HFFc6 (cell line): Measurements from ENCODE around the gene SGCB. TPM values are rescaled to one million over a fixed set of nuclear protein-coding genes. Genes with fewer than 3 reads are reported as not detected.

Experiments used
- DNase-seq: peaks from one replicate; pipeline ENCODE4 v3.0.0-alpha.2; 2018
- H3K27ac Mint-ChIP-seq: 2 replicates; pipeline ENCODE4 v1.8.0; 2020; ENCODE audit warnings: mild to moderate bottlenecking, mixed read lengths
- H3K27me3 Mint-ChIP-seq: 2 replicates; pipeline ENCODE4 v1.8.0; 2021; ENCODE audit warnings: mild to moderate bottlenecking, moderate library complexity, mixed read lengths; ENCODE audit not compliant: insufficient read depth
- H3K36me3 Mint-ChIP-seq: 2 replicates; pipeline ENCODE4 v1.8.0; 2021; ENCODE audit warnings: low read depth, mixed read lengths
- H3K4me1 Mint-ChIP-seq: 2 replicates; pipeline ENCODE4 v1.8.0; 2020; ENCODE audit warnings: low read depth, mixed read lengths
- H3K4me3 Mint-ChIP-seq: 2 replicates; pipeline ENCODE4 v1.8.0; 2020; ENCODE audit warnings: mild to moderate bottlenecking, moderate library complexity, mixed read lengths
- H3K9me3 Mint-ChIP-seq: 2 replicates; pipeline ENCODE4 v1.8.0; 2020; ENCODE audit warnings: mild to moderate bottlenecking, mixed read lengths
- CTCF ChIP-seq: fragments of 200-600 bp; sonication (generic); IDR thresholded peaks from 2 replicates; pipeline ENCODE4 v1.5.0; 2021; ENCODE audit warnings: antibody characterized with exemption, mild to moderate bottlenecking
- total RNA-seq, 6 experiments: library from RNA; stranded (reverse); fragmentation: NEBNext Ultra II Directional; extraction: Animal tissue kit (Norgen Biotek cat#: 25700); gene quantifications; 2 replicates in 1 of 6; 3 replicates in 5 of 6; pipeline ENCODE4 v1.2.3, GENCODE V29; 2021

The SGCB gene
- total RNA-seq, 6 experiments from 2014 or later = 93.0 to 117 (median 110) TPM

- Mint-ChIP-seq H3K9me3 (no peaks in the 10 kb centered on the region), H3K36me3 (no peaks in the 10 kb centered on the region), H3K4me3 (no peak overlapping the region), H3K27ac (no peak overlapping the region), H3K27me3 (peaks cover 4% of the 10 kb centered on the region), H3K4me1 (no peaks in the 10 kb centered on the region)
- no peak for TF ChIP-seq CTCF
- no peak for DNase-seq
These were observed 33.9 kb upstream of the SGCB start for GRCh38 chr4:52071791-52072546.

GRCh38 chr4:52069571-52069970 is 31.5 kb upstream of the SGCB start:
- Mint-ChIP-seq H3K27ac (no peak overlapping the region), H3K4me1 (no peaks in the 10 kb centered on the region), H3K9me3 (no peaks in the 10 kb centered on the region), H3K27me3 (peaks cover 4% of the 10 kb centered on the region), H3K36me3 (no peaks in the 10 kb centered on the region), H3K4me3 (no peak overlapping the region)
- DNase-seq = no peak
- no peak for TF ChIP-seq CTCF

GRCh38 chr4:52059372-52059771 is 21.3 kb upstream of the SGCB start:
- Mint-ChIP-seq H3K9me3 (no peaks in the 10 kb centered on the region), H3K4me1 (peaks cover 6% of the 10 kb centered on the region), H3K4me3 (no peak overlapping the region), H3K27me3 (peaks cover 2% of the 10 kb centered on the region), H3K27ac (no peak overlapping the region), H3K36me3 (no peaks in the 10 kb centered on the region)
- no peak for DNase-seq
- TF ChIP-seq CTCF = no peak

GRCh38 chr4:52058275-52058674 is 20.2 kb upstream of the SGCB start:
- no peak for DNase-seq
- Mint-ChIP-seq H3K4me1 (peaks cover 6% of the 10 kb centered on the region), H3K27ac (no peak overlapping the region), H3K4me3 (no peak overlapping the region), H3K36me3 (no peaks in the 10 kb centered on the region), H3K27me3 (peaks cover 4% of the 10 kb centered on the region), H3K9me3 (no peaks in the 10 kb centered on the region)
- no peak for TF ChIP-seq CTCF

GRCh38 chr4:52057196-52057595 is 19.1 kb upstream of the SGCB start:
- Mint-ChIP-seq H3K27ac (no peak overlapping the region), H3K4me3 (no peak overlapping the region), H3K9me3 (no peaks in the 10 kb centered on the region), H3K4me1 (peaks cover 12% of the 10 kb centered on the region), H3K27me3 (peaks cover 7% of the 10 kb centered on the region), H3K36me3 (no peaks in the 10 kb centered on the region)
- no peak for DNase-seq
- TF ChIP-seq CTCF = no peak
